A673 (cell line): ENCODE data around the gene WIPF2. TPM values are rescaled to one million over a fixed set of nuclear protein-coding genes. Genes with fewer than 3 reads are reported as not detected.
"Not testable (repeated sequence)": the region's sequence is repeated elsewhere in the genome, so short reads cannot be mapped to it uniquely, and the experiment has no call there.

Experiments
- BruUV-seq: library from RNA; stranded (reverse); fragments of 400-500 nt; replicated peaks from 2 replicates; lab custom pipeline; 2021; lab: Mats Ljungman, UMichigan
- CTCF ChIA-PET: fragments of 300-600 bp; sonication (Branson Sonifier 250); formaldehyde crosslinking; loops from one replicate; lab custom pipeline; 2022; ENCODE audit warnings: antibody characterized with exemption; lab: Charles Lee
- POLR2A ChIA-PET: fragments of 300-600 bp; sonication (Branson Sonifier 250); formaldehyde crosslinking; loops from one replicate; lab custom pipeline; 2022; ENCODE audit warnings: antibody characterized with exemption; ENCODE audit not compliant: low non-redundant PET; lab: Charles Lee
- DNase-seq: peaks from one replicate; pipeline ENCODE4 v3.0.0-alpha.2; 2015; ENCODE audit warnings: low spot score
- H3K27ac ChIP-seq: fragments of 200-600 bp; sonication (generic); 2 replicates; pipeline ENCODE4 v1.5.1; 2016; ENCODE audit warnings: mixed run types, low read depth, mild to moderate bottlenecking, mixed read lengths, antibody characterized with exemption, low read length; ENCODE audit not compliant: poor library complexity, severe bottlenecking
- H3K27me3 ChIP-seq: fragments of 200-600 bp; sonication (generic); replicated peaks from 2 replicates; pipeline ENCODE4 v1.6.1; 2017; ENCODE audit warnings: mixed run types, low read depth, mild to moderate bottlenecking, mixed read lengths, antibody characterized with exemption, low read length; ENCODE audit not compliant: insufficient read depth, poor library complexity
- H3K36me3 ChIP-seq: fragments of 200-600 bp; sonication (generic); 2 replicates; pipeline ENCODE4 v1.6.1; 2016; ENCODE audit warnings: mixed run types, mild to moderate bottlenecking, mixed read lengths, antibody characterized with exemption, low read length; ENCODE audit not compliant: insufficient read depth, poor library complexity, severe bottlenecking
- H3K4me1 ChIP-seq: fragments of 200-600 bp; sonication (generic); 2 replicates; pipeline ENCODE4 v1.6.1; 2017; ENCODE audit warnings: mixed run types, mild to moderate bottlenecking, mixed read lengths, antibody characterized with exemption, low read length; ENCODE audit not compliant: insufficient read depth, poor library complexity, severe bottlenecking
- H3K4me3 ChIP-seq: fragments of 200-600 bp; sonication (generic); 2 replicates; pipeline ENCODE4 v1.5.1; 2016; ENCODE audit warnings: low read depth, mixed run types, mild to moderate bottlenecking, mixed read lengths, low read length; ENCODE audit not compliant: poor library complexity, severe bottlenecking
- H3K9me3 ChIP-seq: fragments of 200-600 bp; sonication (generic); 2 replicates; pipeline ENCODE4 v1.6.1; 2016; ENCODE audit warnings: mixed run types, low read depth, mild to moderate bottlenecking, mixed read lengths, antibody characterized with exemption, low read length; ENCODE audit not compliant: poor library complexity, severe bottlenecking
- EZH2 ChIP-seq: fragments of 200-600 bp; sonication (generic); IDR thresholded peaks from 2 replicates; pipeline ENCODE4 v1.6.1; 2017; ENCODE audit warnings: borderline replicate concordance, low read depth, mild to moderate bottlenecking, mixed read lengths, antibody characterized with exemption, low read length; ENCODE audit not compliant: poor library complexity, severe bottlenecking
- intact Hi-C: fragments of 100-400 bp; cut with micrococcal nuclease; formaldehyde crosslinking; loops from one replicate; pipeline ENCODE4 v1.10.0; 2022; ENCODE audit not compliant: unreplicated experiment
- total RNA-seq: library from RNA; stranded (reverse); gene quantifications from 2 replicates; pipeline ENCODE4 v1.2.3, GENCODE V29; 2021
- TF ChIP-seq, protein P1 (sequence below): fragments of 300-800, 200-600 bp; sonication (generic); conservative IDR thresholded peaks from 2 replicates; pipeline ENCODE4 v1.5.1; 2017; ENCODE audit warnings: low read depth, mild to moderate bottlenecking, antibody characterized with exemption, low read length, moderate library complexity, mixed read lengths

WIPF2 gene
- total RNA-seq, 1 experiment from 2014 or later = 16.3 TPM

- H3K4me1 ChIP-seq = peaks cover 35% of the 10 kb centered on the region
- peaks cover 24% of the 10 kb centered on the region for H3K36me3 ChIP-seq
- intact Hi-C loops = loop anchor here (1.0 to 10.0 kb wide), 2 partner anchors 52 to 112 kb away; partner anchors contain the start of gene TOP2A
- H3K27ac ChIP-seq = no peak overlapping the region
- TF ChIP-seq, protein P1, sequence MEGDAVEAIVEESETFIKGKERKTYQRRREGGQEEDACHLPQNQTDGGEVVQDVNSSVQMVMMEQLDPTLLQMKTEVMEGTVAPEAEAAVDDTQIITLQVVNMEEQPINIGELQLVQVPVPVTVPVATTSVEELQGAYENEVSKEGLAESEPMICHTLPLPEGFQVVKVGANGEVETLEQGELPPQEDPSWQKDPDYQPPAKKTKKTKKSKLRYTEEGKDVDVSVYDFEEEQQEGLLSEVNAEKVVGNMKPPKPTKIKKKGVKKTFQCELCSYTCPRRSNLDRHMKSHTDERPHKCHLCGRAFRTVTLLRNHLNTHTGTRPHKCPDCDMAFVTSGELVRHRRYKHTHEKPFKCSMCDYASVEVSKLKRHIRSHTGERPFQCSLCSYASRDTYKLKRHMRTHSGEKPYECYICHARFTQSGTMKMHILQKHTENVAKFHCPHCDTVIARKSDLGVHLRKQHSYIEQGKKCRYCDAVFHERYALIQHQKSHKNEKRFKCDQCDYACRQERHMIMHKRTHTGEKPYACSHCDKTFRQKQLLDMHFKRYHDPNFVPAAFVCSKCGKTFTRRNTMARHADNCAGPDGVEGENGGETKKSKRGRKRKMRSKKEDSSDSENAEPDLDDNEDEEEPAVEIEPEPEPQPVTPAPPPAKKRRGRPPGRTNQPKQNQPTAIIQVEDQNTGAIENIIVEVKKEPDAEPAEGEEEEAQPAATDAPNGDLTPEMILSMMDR = peak; percentile 69
- TF ChIP-seq EZH2 = no peak
- no peaks in the 10 kb centered on the region for H3K27me3 ChIP-seq
- POLR2A ChIA-PET = interaction anchor here (0.6 kb wide), 1 partner anchor 83 kb away, joined by 3 read pairs; no protein-coding TSS in a partner anchor
- CTCF ChIA-PET = interaction anchor here (0.6 to 4.0 kb wide), 3 partner anchors 27 to 330 kb away, joined by 3 to 16 read pairs (median 12); no protein-coding TSS in a partner anchor
- no peaks in the 10 kb centered on the region for H3K9me3 ChIP-seq
- BruUV-seq = no TSS peak
- H3K4me3 ChIP-seq = no peak overlapping the region
- peak; percentile 67 for DNase-seq
These were observed 84.0 kb downstream of the WIPF2 start for GRCh38 chr17:40303009-40303657.

DNA sequence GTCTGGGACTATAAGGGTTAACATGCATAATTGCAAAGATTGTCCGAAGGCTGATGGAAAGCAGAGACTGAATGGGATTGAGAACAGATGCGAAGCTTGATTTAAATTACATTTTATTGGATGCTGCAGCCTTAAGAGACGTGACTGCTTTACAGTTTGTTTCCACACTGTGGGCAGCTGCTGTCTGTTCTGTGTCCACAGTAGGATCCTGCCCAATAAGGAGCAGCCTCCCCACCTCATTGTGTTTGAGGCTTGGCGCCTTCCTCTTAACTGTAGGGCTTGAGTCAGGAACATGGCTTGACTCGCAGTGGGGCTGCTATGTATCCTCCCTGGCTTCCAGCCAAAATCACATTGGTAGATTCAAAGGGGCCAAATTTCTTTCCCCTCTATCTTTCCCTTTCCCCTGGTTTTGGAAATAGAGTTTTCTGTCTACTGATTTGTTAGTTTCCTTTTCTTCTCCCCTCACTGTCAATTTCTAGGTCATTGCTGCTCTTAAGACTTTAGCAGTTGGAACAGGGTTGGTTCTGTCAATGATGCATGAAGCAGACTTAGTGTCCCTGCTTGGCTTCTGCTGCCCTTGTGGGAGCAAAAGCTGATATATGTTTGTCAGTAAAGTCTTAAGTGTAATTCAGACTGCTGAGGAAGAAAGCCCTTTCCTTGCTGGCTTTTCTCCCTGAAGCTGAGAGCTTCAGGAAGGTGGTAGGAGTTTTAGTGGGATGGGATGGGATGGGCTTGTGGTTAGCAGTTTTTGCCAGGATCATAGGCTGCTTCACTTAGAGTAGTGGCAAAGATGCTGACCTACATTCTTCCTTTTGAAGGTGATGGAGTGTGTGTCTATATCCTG is 84.8 kb downstream of the WIPF2 start:
- POLR2A ChIA-PET = no interaction called here
- CTCF ChIA-PET = interaction anchor here (0.6 to 4.0 kb wide), 3 partner anchors 27 to 229 kb away, joined by 5 to 16 read pairs (median 12); no protein-coding TSS in a partner anchor
- Histone ChIP-seq H3K36me3 (peaks cover 21% of the 10 kb centered on the region), H3K4me3 (no peak overlapping the region), H3K27me3 (no peaks in the 10 kb centered on the region), H3K27ac (peak overlapping the region; percentile 23), H3K9me3 (no peaks in the 10 kb centered on the region), H3K4me1 (peaks cover 43% of the 10 kb centered on the region)
- intact Hi-C loops = loop anchor here (1.0 to 10.0 kb wide), 2 partner anchors 51 to 111 kb away; partner anchors contain the start of gene TOP2A
- no peak for DNase-seq
- TF ChIP-seq, protein P1 = no peak
- TF ChIP-seq EZH2 = no peak
- BruUV-seq = no TSS peak

DNA sequence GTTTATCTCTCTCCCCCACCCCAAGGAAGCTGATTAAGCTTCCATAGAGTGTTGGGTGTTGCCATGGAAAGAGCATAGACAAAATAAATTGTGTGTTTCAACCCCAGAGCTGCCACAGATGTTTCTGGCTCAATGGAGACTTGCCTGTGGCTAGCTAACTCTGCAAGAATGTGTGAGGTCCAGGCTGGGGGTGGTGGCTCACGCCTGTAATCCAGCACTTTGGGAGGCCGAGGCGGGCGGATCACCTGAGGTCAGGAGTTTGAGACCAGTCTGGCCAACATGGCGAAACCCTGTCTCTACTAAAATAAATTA is 85.4 kb downstream of the WIPF2 start:
- peak overlapping the region; percentile 23 for H3K27ac ChIP-seq
- CTCF ChIA-PET = interaction anchor here (1.0 to 4.0 kb wide), 2 partner anchors 50 to 229 kb away, joined by 5 to 16 read pairs; no protein-coding TSS in a partner anchor
- DNase-seq, H3K4me3 ChIP-seq, H3K27me3 ChIP-seq, POLR2A ChIA-PET, H3K9me3 ChIP-seq, BruUV-seq: not testable (repeated sequence)
- intact Hi-C loops = loop anchor here (10.0 kb wide), 1 partner anchor 110 kb away; the partner anchor contains the start of gene TOP2A
- H3K36me3 ChIP-seq = peaks cover 21% of the 10 kb centered on the region
- H3K4me1 ChIP-seq = peaks cover 47% of the 10 kb centered on the region

GRCh38 chr17:40304866-40305265 is 85.8 kb downstream of the WIPF2 start:
- not testable (repeated sequence) for BruUV-seq, H3K27ac ChIP-seq
- CTCF ChIA-PET = interaction anchor here (1.0 to 4.0 kb wide), 2 partner anchors 49 to 228 kb away, joined by 5 to 16 read pairs; no protein-coding TSS in a partner anchor

More at GRCh38 chr17:40304866-40305265, 85.8 kb downstream of the WIPF2 start:
- DNase-seq, H3K4me3 ChIP-seq, H3K27me3 ChIP-seq, POLR2A ChIA-PET, H3K9me3 ChIP-seq: not testable (repeated sequence)
- H3K36me3 ChIP-seq = peaks cover 18% of the 10 kb centered on the region
- intact Hi-C loops = loop anchor here (10.0 kb wide), 1 partner anchor 110 kb away; the partner anchor contains the start of gene TOP2A
- H3K4me1 ChIP-seq = peaks cover 51% of the 10 kb centered on the region
